AML-193 (cell line): ENCODE results near the gene ZNF385D.

ENCODE experiments used
- DNase-seq, 2 experiments: peaks; one replicate each; lab custom pipeline; 2025; lab: John Stamatoyannopoulos, UW

The ZNF385D gene

GRCh38 chr3:21377071-21377769 lies 373.8 kb downstream of the ZNF385D start:
- no peak for DNase-seq

GRCh38 chr3:21372316-21372715 lies 378.7 kb downstream of the ZNF385D start:
- DNase-seq, result no peak
